ENCODE data around the gene CDC45. TPM values are rescaled to one million over a fixed set of nuclear protein-coding genes. Genes with fewer than 3 reads are reported as not detected.
"Not testable (repeated sequence)": the region's sequence is repeated elsewhere in the genome, so short reads cannot be mapped to it uniquely, and the experiment has no call there.

The CDC45 gene
- total RNA-seq, 4 donors from 2014 or later: 3.4 to 16.7 (median 9.1) TPM

DNA sequence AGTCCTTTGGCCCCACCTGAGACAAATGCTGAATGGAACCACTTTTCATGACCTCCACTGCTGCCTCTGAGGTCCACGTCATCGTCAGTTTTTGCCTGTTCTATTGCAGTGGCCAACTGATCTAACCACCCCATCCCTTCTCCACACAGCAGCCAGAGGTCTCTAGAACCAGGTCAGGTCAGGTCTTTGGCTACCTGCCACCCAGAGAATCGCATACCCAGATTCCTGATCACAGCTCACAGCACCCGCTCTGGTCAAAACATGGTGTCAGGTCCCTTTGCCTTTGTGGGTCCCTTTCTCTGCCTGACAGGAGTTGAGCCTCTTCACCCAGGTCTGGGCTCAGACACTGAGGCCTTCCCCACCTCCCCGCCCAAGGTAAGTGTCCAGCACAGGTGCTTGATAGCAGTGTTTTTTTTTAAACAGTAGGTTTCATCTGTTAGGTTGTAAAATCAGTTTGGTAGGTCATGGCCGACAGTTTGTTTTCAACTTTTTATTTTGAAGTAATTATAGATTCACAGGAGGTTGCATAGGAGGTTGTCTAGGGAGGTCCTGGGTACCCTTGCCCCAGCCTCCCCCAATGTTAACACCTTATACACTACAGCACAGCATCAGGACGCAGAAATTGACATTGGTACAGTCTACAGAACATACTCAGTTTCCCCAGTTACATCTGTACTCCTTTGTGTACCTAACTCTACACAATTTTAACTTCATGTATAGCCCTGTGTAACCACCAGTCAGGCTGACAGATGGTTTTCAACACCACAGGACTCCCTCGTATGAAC lies 39.1 kb upstream of the CDC45 start:
- intact Hi-C loops (cut with DNase I): no loop called here
- Histone ChIP-seq H3K27ac (no peak overlapping the region), H3K4me3 (no peak overlapping the region), H3K9me3 (no peaks in the 10 kb centered on the region), H3K27me3 (no peaks in the 10 kb centered on the region), H3K36me3 (peaks cover 4 to 79% (median 4%) of the 10 kb centered on the region in 3 donors), H3K4me1 (peaks cover under 1 to 17% (median 6%) of the 10 kb centered on the region in 3 donors)
- no peak for DNase-seq
- TF ChIP-seq, protein P1, sequence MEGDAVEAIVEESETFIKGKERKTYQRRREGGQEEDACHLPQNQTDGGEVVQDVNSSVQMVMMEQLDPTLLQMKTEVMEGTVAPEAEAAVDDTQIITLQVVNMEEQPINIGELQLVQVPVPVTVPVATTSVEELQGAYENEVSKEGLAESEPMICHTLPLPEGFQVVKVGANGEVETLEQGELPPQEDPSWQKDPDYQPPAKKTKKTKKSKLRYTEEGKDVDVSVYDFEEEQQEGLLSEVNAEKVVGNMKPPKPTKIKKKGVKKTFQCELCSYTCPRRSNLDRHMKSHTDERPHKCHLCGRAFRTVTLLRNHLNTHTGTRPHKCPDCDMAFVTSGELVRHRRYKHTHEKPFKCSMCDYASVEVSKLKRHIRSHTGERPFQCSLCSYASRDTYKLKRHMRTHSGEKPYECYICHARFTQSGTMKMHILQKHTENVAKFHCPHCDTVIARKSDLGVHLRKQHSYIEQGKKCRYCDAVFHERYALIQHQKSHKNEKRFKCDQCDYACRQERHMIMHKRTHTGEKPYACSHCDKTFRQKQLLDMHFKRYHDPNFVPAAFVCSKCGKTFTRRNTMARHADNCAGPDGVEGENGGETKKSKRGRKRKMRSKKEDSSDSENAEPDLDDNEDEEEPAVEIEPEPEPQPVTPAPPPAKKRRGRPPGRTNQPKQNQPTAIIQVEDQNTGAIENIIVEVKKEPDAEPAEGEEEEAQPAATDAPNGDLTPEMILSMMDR (IDR thresholded peaks at IDR 0.05): no peak
- no peak for TF ChIP-seq POLR2A (IDR thresholded peaks at IDR 0.05)
- 89 to 95% methylated on average over 6 to 8 of the region's 8 CpGs for WGBS, 2 donors

DNA sequence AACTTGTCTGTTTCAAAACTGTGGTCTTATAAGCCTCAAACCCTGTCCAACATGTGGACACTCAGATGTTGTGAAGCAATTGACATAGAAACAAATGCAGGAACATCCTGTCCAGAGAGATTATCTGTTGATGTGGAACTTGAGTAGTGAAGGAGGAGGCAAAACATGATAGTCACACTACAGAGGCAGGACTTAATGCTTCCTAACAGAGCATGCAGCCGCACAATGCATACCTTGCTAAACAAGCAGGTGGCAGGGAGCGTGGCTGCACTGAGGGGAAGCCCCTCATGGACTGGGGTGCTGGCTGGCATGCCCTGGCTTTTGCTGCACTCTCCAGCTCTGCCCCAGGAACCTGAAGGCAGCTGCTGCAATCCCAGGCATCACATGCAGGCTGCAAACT lies 37.6 kb upstream of the CDC45 start:
- intact Hi-C loops (cut with DNase I): no loop called here
- DNase-seq: no peak
- Histone ChIP-seq H3K27ac (no peak overlapping the region), H3K4me3 (no peak overlapping the region), H3K9me3 (no peaks in the 10 kb centered on the region), H3K36me3 (peaks cover 0 to 64% (median 4%) of the 10 kb centered on the region in 3 donors), H3K27me3 (no peaks in the 10 kb centered on the region), H3K4me1 (peaks cover 13 to 31% (median 17%) of the 10 kb centered on the region in 3 donors)
- TF ChIP-seq, protein P1 (IDR thresholded peaks at IDR 0.05): no peak
- no peak for TF ChIP-seq POLR2A (IDR thresholded peaks at IDR 0.05)
- 61 to 81% methylated on average over 2 of the region's 2 CpGs for WGBS, 2 donors

DNA sequence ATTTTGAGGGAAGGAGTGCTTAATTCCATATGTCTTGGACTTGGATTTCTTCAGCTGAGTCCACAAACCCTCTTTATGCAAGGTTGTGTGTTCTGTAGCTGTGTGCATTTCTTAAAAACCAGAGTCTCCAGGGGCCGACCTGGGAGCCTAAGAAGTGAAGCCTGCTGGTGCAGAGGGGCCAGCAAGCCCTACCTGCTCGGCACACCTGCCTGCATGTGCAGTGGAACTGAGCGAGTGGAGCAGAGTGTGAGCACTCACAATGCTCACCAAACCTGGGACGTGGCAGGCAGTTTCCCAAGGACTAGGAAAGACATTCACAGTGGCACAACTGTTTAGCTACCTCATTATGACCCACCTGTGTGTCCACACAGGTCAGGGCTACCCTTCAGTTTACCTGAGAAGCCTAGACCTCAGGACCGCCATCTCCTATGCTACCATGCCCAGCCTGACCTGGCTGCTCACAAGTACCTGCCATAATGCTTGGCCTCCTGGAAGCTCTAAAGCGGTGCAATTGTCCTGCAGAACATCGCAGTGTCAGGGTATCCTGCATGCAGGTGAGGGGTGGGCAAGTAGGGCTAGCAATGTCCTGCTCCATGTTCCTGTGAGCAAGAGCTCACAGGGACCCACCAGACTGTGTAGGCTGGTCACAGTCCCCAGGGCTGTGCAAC lies 36.0 kb upstream of the CDC45 start:
- intact Hi-C loops (cut with DNase I): no loop called here
- H3K27ac ChIP-seq: no peak overlapping the region
- H3K36me3 ChIP-seq: peaks cover 0 to 49% (median 4%) of the 10 kb centered on the region in 3 donors
- no peak overlapping the region for H3K4me3 ChIP-seq
- 100% methylated on average over 1 to 2 of the region's 7 CpGs for WGBS, 2 donors
- H3K9me3 ChIP-seq: no peaks in the 10 kb centered on the region
- no peak for TF ChIP-seq POLR2A (IDR thresholded peaks at IDR 0.05)
- TF ChIP-seq, protein P1 (IDR thresholded peaks at IDR 0.05): no peak
- H3K27me3 ChIP-seq: no peaks in the 10 kb centered on the region
- H3K4me1 ChIP-seq: peaks cover 20 to 33% (median 22%) of the 10 kb centered on the region in 3 donors
- no peak for DNase-seq

DNA sequence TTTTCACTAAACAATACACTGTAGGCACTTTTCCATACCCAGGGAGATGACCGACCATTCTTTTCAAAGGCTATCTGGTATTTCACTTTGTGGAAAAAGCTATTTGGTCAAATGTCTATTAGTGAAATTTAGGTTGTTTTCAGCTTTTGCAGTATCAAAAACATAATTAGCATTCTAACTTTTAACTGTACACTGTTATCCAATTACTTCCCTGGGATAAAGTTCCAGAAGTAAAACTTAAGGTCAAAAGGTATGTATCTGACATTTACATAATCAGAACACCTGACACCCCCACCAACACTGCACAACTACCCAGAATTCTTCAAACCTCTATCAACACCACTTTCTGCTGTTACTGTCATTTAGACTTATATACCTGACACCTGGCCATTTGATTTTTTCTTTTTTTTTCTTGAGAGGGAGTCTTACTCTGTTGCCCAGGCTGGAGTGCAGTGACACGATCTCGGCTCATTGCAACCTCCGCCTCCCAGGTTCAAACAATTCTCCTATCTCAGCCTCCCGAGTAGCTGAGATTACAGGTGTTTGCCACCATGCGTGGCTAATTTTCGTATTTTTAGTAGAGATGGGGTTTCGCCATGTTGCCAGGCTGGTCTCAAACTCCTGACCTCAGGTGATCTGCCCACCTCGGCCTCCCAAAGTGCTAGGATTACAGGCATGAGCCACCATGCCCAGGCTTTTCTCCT lies 34.3 kb upstream of the CDC45 start:
- 91 to 92% methylated on average over 9 of the region's 9 CpGs for WGBS, 2 donors
- Histone ChIP-seq H3K4me1 (peaks cover 21 to 38% (median 22%) of the 10 kb centered on the region in 3 donors), H3K36me3 (peaks cover 0 to 54% (median 4%) of the 10 kb centered on the region in 3 donors)
- H3K27ac ChIP-seq; intact Hi-C loops (cut with DNase I); H3K27me3 ChIP-seq; H3K9me3 ChIP-seq; H3K4me3 ChIP-seq; DNase-seq: not testable (repeated sequence)

DNA sequence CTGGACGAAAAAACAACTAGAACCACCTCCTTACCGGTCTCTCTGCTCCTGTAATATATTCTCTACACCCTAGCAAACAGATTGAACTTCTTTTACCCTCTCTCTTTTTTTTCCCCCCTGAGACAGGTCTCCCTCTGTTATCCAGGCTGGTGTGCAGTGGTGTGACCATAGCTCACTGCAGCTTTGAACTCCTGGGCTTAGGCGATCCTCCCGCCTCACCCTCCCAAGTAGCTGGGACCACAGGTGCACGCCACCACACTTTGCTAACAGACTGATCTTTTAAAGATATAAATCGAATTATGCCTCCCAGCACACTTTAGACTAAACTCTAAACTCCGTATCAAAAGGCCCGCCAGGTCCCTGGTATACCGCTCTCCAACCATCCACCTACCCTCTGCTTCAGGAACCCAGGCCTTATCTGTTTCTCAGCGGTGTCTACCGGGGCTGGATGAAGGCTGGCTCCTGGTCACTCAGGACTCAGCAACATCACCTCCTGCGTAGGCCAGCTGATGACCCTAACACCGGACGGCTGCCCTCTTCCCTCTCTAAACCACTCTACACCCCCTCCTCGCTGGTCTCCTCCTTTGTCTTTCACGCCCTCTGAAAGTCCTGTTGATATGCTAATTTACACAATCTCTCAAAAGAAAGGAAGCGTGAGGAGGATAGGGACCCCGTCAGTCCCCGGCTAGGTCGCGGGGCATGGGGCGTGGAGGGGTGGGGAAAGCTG lies 33.0 kb upstream of the CDC45 start:
- DNase-seq: no peak
- Histone ChIP-seq H3K4me1 (peaks cover 21 to 38% (median 22%) of the 10 kb centered on the region in 3 donors), H3K36me3 (peaks cover 0 to 54% (median 4%) of the 10 kb centered on the region in 3 donors), H3K27ac (peak overlapping the region; percentile 93 to 98 (median 95)), H3K4me3 (peak overlapping the region; percentile 66 to 89 (median 83)), H3K9me3 (no peaks in the 10 kb centered on the region), H3K27me3 (no peaks in the 10 kb centered on the region)
- intact Hi-C loops (cut with DNase I): no loop called here
- 26 to 30% methylated on average over 16 of the region's 22 CpGs for WGBS, 2 donors
- no peak for TF ChIP-seq POLR2A (IDR thresholded peaks at IDR 0.05)
- TF ChIP-seq, protein P1 (IDR thresholded peaks at IDR 0.05): no peak
